Duodenal mucosa (tissue), 2 donors: ENCODE measurements around the gene MAP3K4.
"Not testable (repeated sequence)": the region's sequence is repeated elsewhere in the genome, so short reads cannot be mapped to it uniquely, and the experiment has no call there.

Experiments used
- H3K27ac ChIP-seq: one replicate; pipeline ENCODE4 v1.7.0; 2013; ENCODE audit warnings: low read depth, low read length
- H3K27me3 ChIP-seq, 2 donors: one replicate each; pipeline ENCODE4 v1.7.0; 2013; ENCODE audit warnings: low read length in 2 of 2, control low read depth in 1 of 2; ENCODE audit not compliant: insufficient read depth in 2 of 2, control insufficient read depth in 1 of 2
- H3K36me3 ChIP-seq, 2 donors: one replicate each; pipeline ENCODE4 v1.7.0; 2013; ENCODE audit warnings: low read length in 2 of 2, control low read depth in 1 of 2; ENCODE audit not compliant: insufficient read depth in 2 of 2, control insufficient read depth in 1 of 2
- H3K4me1 ChIP-seq, 2 donors: one replicate each; pipeline ENCODE4 v1.7.0; 2013; ENCODE audit warnings: low read length in 2 of 2, control low read depth in 1 of 2; ENCODE audit not compliant: insufficient read depth in 2 of 2, control insufficient read depth in 1 of 2
- H3K4me3 ChIP-seq, 2 donors: one replicate each; pipeline ENCODE4 v1.7.0; 2013; ENCODE audit warnings: low read length in 2 of 2, low read depth in 1 of 2
- H3K9ac ChIP-seq, 2 donors: one replicate each; pipeline ENCODE4 v1.7.0; 2013; ENCODE audit warnings: low read length in 2 of 2, low read depth in 1 of 2
- H3K9me3 ChIP-seq, 2 donors: one replicate each; pipeline ENCODE4 v1.7.0; 2013; ENCODE audit warnings: low read length in 2 of 2, control low read depth in 1 of 2; ENCODE audit not compliant: control insufficient read depth in 1 of 2

Gene MAP3K4

GRCh38 chr6:161116554-161116953 is 125.0 kb downstream of the MAP3K4 start:
- Histone ChIP-seq H3K4me1 (no peaks in the 10 kb centered on the region), H3K9me3 (peaks cover 4% of the 10 kb centered on the region in 2 donors), H3K36me3 (peaks cover 9 to 67% of the 10 kb centered on the region in 2 donors), H3K4me3 (no peak overlapping the region), H3K9ac (no peak overlapping the region), H3K27ac (no peak overlapping the region), H3K27me3 (no peaks in the 10 kb centered on the region)

GRCh38 chr6:161117308-161117707 is 125.7 kb downstream of the MAP3K4 start:
- H3K36me3 ChIP-seq, result peaks cover 3 to 60% of the 10 kb centered on the region in 2 donors
- H3K4me1 ChIP-seq, result no peaks in the 10 kb centered on the region
- H3K4me3 ChIP-seq, result no peak overlapping the region
- no peaks in the 10 kb centered on the region for H3K27me3 ChIP-seq
- H3K27ac ChIP-seq, result no peak overlapping the region
- no peak overlapping the region for H3K9ac ChIP-seq
- H3K9me3 ChIP-seq, result peaks cover 4% of the 10 kb centered on the region in 2 donors

- no peaks in the 10 kb centered on the region for H3K27me3 ChIP-seq
- H3K4me1 ChIP-seq, result no peaks in the 10 kb centered on the region
- no peak overlapping the region for H3K9ac ChIP-seq
- H3K9me3 ChIP-seq, result peaks cover 4 to 8% of the 10 kb centered on the region in 2 donors
- H3K36me3 ChIP-seq, result peaks cover 3 to 54% of the 10 kb centered on the region in 2 donors
- H3K4me3 ChIP-seq, result no peak overlapping the region
- H3K27ac ChIP-seq, result no peak overlapping the region
Observed at GRCh38 chr6:161117942-161118341, 126.4 kb downstream of the MAP3K4 start.

DNA sequence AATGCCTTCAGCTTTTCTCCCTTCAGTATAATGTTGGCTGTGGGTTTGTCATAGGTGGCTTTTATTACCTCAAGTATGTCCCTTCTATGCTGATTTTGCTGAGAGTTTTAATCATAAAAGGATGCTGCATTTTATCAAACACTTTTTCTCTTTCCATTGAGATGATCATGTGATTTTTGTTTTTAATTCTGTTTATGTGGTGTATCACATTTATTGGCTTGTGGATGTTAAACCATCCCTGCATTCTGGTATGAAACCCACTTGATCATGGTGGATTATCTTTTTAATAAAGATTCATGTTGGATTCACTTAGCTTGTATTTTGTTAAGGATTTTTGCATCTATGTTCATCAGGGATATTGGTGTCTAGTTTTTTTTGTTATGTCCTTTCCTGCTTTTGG is 131.8 kb downstream of the MAP3K4 start:
- not testable (repeated sequence) for H3K9ac ChIP-seq, H3K27ac ChIP-seq, H3K4me1 ChIP-seq, H3K4me3 ChIP-seq, H3K27me3 ChIP-seq
- peaks cover 6 to 16% of the 10 kb centered on the region in 2 donors for H3K9me3 ChIP-seq
- peaks cover 0 to 13% of the 10 kb centered on the region in 2 donors for H3K36me3 ChIP-seq

DNA sequence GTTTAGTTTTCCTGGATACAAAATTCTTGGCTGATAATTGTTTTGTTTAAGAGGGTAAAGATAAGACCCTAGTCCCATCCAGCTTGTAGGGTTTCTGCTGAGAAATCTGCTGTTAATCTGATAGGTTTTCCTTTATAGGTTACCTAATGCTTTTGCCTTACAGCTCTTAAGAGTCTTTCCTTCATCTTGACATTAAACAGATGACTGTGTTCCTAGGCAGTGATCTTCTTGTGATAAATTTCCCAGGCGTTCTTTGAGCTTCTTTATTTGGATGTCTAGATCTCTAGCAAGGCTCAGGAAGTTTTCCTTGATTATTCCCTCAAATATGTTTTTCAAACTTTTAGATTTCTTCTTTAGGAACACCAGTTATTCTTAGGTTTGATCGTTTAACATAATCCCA is 134.0 kb downstream of the MAP3K4 start:
- no peak overlapping the region for H3K27ac ChIP-seq
- H3K27me3 ChIP-seq, result no peaks in the 10 kb centered on the region
- H3K4me1 ChIP-seq, result no peaks in the 10 kb centered on the region
- H3K36me3 ChIP-seq, result peaks cover 3 to 8% of the 10 kb centered on the region in 2 donors
- no peak overlapping the region for H3K4me3 ChIP-seq
- H3K9ac ChIP-seq, result no peak overlapping the region
- H3K9me3 ChIP-seq, result peaks cover 5 to 12% of the 10 kb centered on the region in 2 donors

GRCh38 chr6:161127071-161127740 is 135.6 kb downstream of the MAP3K4 start:
- Histone ChIP-seq H3K27ac (no peak overlapping the region), H3K4me1 (no peaks in the 10 kb centered on the region), H3K9me3 (peaks cover 2 to 12% of the 10 kb centered on the region in 2 donors), H3K27me3 (no peaks in the 10 kb centered on the region), H3K9ac (no peak overlapping the region), H3K36me3 (peaks cover 3 to 12% of the 10 kb centered on the region in 2 donors), H3K4me3 (no peak overlapping the region)

- Histone ChIP-seq H3K4me3 (no peak overlapping the region), H3K4me1 (no peaks in the 10 kb centered on the region), H3K27ac (no peak overlapping the region), H3K9ac (no peak overlapping the region), H3K9me3 (peaks cover 0 to 5% of the 10 kb centered on the region in 2 donors), H3K36me3 (peaks cover 3 to 15% of the 10 kb centered on the region in 2 donors), H3K27me3 (no peaks in the 10 kb centered on the region)
Observed at GRCh38 chr6:161128230-161128629, 136.7 kb downstream of the MAP3K4 start.

DNA sequence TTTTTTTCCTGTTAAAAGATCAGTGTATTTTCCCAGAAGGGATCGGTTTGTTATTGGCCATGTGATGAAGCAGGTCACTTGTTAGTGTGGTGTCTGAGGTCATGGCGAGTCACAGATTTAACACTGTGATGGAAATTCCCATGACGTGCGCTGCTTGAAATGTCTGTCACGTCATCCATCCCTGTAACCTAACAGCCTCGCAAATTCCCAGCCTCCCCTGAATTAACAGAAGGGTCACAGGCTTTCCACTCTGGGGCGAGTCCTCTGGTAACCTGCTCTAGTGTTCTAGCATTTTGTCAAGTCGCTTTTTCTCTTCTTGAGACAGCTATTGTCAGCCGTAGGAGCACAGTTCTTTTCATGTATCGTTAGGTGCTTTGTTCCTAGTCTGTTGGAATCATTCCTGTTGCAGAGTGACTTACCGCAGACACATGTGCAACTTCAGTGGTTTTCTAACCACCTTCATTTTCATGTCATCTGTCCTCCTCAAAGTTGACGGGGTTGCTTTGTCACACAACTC is 137.2 kb downstream of the MAP3K4 start:
- Histone ChIP-seq H3K4me1 (no peaks in the 10 kb centered on the region), H3K36me3 (peaks cover 3 to 15% of the 10 kb centered on the region in 2 donors), H3K27me3 (no peaks in the 10 kb centered on the region), H3K9me3 (no peaks in the 10 kb centered on the region), H3K27ac (no peak overlapping the region), H3K4me3 (no peak overlapping the region), H3K9ac (no peak overlapping the region)

DNA sequence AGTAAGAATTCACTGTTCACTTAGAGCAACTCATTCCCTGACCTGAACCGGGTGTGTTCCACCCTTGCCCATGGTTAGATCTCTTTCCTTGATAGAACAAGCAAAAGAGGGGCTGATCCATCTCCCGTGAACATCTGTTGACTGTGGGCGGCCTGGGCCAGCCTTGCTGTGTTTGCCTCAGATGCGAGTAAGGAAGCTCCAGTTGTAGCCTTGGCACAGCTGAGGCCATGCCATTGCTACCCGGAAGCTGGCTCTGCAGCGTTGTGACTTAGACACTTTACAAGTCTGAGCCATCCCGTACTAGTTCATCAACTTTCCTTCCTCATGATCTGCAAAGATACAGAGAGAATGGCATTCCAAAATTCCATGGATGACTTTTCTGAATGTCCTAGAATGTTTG is 139.0 kb downstream of the MAP3K4 start:
- Histone ChIP-seq H3K4me3 (no peak overlapping the region), H3K27ac (no peak overlapping the region), H3K27me3 (no peaks in the 10 kb centered on the region), H3K36me3 (peaks cover 3 to 15% of the 10 kb centered on the region in 2 donors), H3K9me3 (no peaks in the 10 kb centered on the region), H3K9ac (no peak overlapping the region), H3K4me1 (no peaks in the 10 kb centered on the region)

DNA sequence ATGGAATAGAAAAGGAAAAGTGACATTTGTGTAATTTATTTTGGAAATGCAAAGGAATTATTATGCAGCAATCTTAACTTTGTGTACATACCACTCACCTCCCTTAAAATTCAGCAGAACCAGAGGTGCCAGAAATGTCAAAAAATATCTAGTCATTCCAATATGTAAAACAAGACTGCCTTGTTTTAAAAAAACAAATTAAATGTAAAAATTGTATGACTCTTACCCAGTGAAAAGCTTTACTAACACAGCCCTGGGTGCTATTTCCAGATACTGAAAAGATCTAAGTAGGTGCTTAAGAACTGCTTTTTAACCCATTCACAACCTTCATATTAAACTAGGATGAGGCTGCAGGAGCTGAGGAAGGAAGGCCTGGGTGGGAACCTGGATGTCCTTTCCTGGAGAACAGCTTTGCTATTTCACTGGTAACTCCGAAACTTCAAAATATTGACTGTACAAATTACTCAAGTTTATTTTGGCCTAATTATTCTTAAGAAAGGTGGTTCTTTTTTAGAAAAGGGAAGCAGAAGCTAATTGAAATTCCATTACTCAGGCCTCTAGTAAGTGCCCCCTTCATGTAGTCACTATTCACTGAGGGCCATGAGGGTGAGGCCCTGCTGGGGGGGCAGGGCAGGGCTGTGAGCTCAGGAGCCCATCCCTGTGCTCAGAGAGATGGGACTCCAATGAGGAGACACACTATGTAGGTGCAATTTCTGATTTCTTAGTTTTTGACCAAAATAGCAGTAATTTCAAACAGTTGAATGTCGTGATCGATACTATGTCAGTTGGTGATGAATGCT is 139.6 kb downstream of the MAP3K4 start:
- Histone ChIP-seq H3K9me3 (no peaks in the 10 kb centered on the region), H3K36me3 (peaks cover 3 to 15% of the 10 kb centered on the region in 2 donors), H3K27me3 (no peaks in the 10 kb centered on the region), H3K4me1 (no peaks in the 10 kb centered on the region), H3K27ac (no peak overlapping the region), H3K4me3 (no peak overlapping the region), H3K9ac (no peak overlapping the region)
